NCI-H748 treated with DMSO at 0.1 percent for 48 hours (cell line): ENCODE measurements around the gene GCNT2.
"Not testable (repeated sequence)": the region's sequence is repeated elsewhere in the genome, so short reads cannot be mapped to it uniquely, and the experiment has no call there.

ENCODE experiments used
- DNase-seq: peaks from one replicate; lab custom pipeline; 2025; lab: John Stamatoyannopoulos, UW

GCNT2 gene

GRCh38 chr6:10521104-10521808, at the start of gene GCNT2:
GCNT2 (plus strand) TSS chr6:10521351; CDS start chr6:10528912, 7,561 bp downstream.
- DNase-seq = peak; percentile 12

DNA sequence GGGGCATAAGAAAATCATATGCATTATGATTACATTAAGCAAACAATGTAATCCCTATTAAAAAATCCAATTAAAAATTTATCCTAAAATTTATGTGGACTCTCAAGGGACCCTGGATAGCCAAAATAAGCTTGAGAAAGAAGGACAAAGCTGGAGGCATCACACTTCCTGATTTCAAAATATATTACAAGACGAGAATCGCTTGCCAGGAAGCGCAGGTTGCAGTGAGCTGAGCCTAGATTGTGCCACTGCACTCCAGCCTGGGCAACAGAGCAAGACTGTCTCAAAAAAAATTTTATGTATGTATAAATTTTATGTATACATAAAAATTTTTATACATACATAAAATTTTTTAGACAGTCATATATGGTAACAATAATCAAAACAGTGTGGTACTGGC, 48.5 kb upstream of the GCNT2 start:
- no peak for DNase-seq

GRCh38 chr6:10478187-10479040, 42.7 kb upstream of the GCNT2 start:
- peak; percentile 65 for DNase-seq

DNA sequence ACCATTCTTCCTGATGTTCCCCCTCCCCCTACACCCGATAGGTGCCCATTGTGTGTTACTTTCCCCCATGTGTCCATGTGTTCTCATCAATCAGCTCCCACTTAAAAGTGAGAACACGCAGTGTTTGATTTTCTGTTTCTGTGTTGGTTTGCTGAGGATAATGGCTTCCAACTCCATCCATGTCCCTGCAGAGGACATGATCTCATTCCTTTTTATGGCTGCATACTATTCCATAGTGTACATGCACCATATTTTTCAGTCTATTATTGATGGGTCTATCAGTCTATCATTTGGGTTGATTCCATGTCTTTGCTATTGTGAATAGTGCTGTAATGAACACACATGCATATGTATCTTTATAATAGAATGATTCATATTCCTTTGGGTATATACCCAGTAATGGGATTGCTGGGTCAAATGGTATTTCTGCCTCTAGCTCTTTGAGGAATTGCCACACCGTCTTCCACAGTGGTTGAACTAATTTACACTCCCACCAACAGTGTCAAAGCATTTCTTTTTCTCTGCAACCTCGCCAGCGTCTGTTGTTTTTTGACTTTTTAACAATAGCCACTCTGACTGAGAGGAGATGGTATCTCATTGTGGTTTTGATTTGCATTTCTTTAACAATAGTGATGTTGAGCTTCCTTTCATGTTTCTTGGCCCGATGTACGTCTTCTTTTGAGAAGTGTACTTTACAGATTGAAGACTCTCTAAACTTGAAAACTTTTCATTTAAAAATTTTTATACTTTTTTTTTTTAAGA, 41.0 kb upstream of the GCNT2 start:
- no peak for DNase-seq

- no peak for DNase-seq
Measured at GRCh38 chr6:10481101-10481500, 40.0 kb upstream of the GCNT2 start.

DNA sequence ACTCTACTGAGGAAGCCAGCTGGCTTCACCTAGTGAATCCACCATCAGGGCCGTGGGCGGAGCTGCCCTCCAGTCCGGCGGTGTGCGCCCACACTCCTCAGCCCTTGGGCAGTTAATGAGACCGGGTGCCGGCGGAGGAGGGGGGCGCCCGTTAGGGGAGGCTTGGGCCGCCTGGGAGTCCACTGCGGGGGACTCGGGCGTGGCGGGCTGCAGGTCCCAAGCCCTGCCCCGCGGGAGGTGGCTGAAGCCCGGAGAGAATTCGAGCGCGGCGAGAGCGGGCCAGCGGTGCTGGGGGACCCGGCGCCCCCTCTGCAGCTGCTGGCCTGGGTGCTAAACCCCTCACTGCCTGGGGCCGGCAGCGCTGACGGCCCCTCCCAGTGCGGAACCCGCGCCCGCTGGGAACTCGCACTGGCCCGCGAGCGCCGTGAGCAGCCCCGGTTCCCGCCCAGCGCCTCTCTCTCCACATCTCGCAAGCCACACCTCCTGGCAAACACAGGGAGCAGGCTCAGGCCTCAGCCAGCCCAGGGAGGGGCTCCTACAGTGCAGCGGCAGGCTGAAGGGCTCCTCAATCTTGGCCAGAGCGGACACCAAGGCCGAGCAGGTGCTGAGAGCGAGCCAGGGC, 38.4 kb upstream of the GCNT2 start:
- DNase-seq = no peak

GRCh38 chr6:10484912-10485311, 36.2 kb upstream of the GCNT2 start:
- DNase-seq = no peak

DNA sequence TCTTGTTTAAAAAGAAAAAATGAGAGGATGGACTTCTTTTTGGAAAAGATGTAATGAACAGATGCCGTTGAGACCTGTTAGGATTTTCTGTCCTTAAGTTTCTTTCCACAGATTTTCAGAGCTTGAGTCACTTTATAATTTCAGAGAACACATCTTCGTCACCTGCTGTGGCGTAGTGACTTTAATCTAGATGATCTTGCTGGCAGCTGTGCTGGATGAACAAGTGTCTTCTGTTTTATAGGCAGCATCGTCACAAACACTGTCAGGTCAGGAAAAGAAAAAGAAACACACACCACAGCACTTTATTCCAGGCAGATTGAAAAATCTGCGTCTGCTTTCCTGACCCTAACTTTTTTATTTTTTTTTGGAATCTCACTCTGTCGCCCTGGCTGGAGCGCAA, 35.7 kb upstream of the GCNT2 start:
- DNase-seq = no peak

- no peak for DNase-seq
Measured at GRCh38 chr6:10486215-10486614, 34.9 kb upstream of the GCNT2 start.

DNA sequence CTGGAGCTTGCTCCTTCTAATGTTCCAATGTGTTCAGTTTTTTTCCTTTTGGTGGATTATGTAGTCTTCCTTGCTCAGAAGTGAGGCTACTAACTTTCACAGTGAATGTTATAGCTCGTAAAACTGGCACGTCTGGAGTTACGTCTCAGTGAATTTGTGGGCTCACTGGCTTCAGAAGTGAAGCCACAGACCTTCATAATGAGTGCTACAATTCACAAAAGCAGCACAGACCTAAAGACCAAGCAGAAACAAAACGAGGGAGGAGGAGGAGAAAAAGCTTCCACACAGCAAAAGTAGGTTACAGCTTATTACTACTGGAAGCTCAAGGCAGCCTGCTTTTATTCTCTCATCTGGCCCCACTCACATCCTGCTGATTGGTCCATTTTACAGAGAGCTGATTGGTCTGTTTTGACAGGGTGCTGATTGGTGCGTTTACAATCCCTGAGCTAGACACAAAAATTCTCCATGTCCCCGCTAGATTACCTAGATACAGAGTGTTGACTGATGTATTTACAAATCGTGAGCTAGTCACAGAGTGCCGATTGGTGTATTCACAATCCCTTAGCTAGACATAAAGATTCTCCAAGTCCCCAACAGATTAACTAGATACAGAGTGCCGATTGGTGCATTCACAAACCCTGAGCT, 34.1 kb upstream of the GCNT2 start:
- DNase-seq = not testable (repeated sequence)

DNA sequence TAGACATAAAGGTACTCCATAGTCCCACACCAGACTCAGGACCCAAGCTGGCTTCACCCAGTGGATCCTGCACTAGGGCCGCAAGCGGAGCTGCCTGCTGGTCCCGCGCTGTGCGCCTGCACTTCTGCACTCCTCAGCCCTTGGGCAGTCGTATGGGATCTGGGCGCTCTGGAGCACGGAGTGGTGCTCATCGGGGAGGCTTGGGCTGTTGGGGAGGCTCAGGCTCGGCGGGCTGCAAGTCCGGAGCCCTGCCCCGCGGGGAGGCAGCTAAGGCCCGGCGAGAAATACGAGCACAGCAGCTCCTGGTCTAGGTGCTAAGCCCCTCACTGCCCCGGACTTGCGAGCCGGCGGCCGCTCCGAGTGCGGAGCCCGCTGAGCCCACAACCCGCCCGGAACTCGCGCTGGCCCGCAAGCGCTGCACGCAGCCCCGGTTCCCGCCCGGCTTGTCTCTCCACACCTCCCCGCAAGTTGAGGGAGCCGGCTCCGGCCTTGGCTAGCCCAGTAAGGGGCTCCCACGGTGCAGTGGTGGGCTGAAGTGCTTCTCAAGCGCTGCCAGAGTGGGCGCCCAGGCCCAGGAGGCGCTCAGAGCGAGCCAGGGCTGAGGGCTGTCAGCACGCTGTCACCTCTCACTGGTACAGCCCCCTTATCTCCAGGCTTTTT, 33.4 kb upstream of the GCNT2 start:
- no peak for DNase-seq

GRCh38 chr6:10491463-10491862, 29.7 kb upstream of the GCNT2 start:
- DNase-seq = no peak

DNA sequence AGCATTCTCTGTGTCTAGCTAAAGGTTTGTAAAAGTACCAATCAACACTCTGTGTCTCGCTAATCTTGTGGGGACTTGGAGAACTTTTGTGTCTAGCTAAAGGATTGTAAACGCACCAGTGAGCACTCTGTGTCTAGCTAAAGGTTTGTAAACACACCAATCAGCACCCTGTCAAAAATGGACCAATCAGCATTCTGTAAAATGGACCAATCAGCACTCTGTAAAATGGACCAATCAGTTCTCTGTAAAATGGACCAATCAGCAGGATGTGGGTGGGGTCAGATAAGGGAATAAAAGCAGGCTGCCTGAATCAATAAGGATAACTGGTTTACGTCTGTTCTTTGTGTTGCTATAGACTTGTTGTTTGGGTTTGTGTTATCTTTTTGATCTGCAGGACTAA, 29.2 kb upstream of the GCNT2 start:
- DNase-seq = not testable (repeated sequence)

GRCh38 chr6:10495029-10495428, 26.1 kb upstream of the GCNT2 start:
- no peak for DNase-seq

- peak; percentile 91 for DNase-seq
Measured at GRCh38 chr6:10505529-10505928, 15.6 kb upstream of the GCNT2 start.

- DNase-seq = no peak
Measured at GRCh38 chr6:10507298-10507697, 13.9 kb upstream of the GCNT2 start.

GRCh38 chr6:10507715-10508114, 13.4 kb upstream of the GCNT2 start:
- no peak for DNase-seq

DNA sequence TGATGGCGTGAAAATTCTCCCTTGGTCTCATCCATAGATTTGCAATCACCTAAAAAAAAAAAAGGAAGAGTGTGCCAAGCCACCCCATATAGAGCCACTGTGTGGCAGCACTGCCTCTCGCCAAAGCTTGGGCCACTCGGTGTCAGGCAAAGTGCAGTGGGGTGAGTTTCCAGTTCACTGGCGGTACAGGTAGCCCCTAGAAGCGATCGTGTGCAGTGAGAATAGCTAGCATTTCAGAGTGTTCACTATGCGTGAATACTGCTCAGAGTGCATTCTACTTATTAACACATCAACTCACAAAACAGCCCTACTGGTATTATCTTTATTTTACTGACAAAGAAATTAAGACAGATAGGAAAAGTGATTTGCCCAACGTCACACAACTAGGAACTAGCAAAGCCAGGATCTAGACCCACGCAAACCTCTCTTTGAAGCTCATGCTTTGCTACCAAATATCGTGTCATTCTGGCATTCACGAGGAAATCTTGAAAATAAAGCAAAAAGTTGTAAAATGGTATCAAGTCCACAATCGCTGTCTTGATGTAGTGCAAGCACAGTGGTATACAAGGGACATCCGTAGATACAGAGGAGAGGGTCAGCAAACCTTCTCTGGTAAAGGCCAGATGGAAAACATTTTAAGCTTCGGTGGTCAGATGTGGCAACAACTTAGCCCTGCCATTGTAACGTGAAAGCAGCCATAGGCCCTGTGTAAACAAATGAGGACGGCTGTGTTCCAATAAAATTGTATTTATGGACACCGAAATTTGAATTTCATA, 10.4 kb upstream of the GCNT2 start:
- DNase-seq = peak; percentile 81

- no peak for DNase-seq
Measured at GRCh38 chr6:10511477-10511876, 9.7 kb upstream of the GCNT2 start.

- no peak for DNase-seq
Measured at GRCh38 chr6:10513544-10513943, 7.6 kb upstream of the GCNT2 start.
